ENCODE data around the gene PRR30. TPM values are rescaled to one million over a fixed set of nuclear protein-coding genes. Genes with fewer than 3 reads are reported as not detected.

PRR30 gene
- total RNA-seq, 2 experiments from 2014 or later: not detected

GRCh38 chr2:27184115-27184514 is 44.9 kb upstream of the PRR30 start:
- H3K27ac Mint-ChIP-seq: no peak overlapping the region
- ChIA-PET CTCF (no interaction called here), POLR2A (no interaction called here)
- no peak overlapping the region for H3K27ac ChIP-seq (ENCODE audit: low read depth in 1 of 2, low read length in 2 of 2)
- no peaks in the 10 kb centered on the region for H3K4me1 Mint-ChIP-seq (ENCODE audit: low read depth)
- H3K4me3 Mint-ChIP-seq: no peak overlapping the region
- H3K9me3 Mint-ChIP-seq: no peaks in the 10 kb centered on the region
- TF ChIP-seq, protein P1, sequence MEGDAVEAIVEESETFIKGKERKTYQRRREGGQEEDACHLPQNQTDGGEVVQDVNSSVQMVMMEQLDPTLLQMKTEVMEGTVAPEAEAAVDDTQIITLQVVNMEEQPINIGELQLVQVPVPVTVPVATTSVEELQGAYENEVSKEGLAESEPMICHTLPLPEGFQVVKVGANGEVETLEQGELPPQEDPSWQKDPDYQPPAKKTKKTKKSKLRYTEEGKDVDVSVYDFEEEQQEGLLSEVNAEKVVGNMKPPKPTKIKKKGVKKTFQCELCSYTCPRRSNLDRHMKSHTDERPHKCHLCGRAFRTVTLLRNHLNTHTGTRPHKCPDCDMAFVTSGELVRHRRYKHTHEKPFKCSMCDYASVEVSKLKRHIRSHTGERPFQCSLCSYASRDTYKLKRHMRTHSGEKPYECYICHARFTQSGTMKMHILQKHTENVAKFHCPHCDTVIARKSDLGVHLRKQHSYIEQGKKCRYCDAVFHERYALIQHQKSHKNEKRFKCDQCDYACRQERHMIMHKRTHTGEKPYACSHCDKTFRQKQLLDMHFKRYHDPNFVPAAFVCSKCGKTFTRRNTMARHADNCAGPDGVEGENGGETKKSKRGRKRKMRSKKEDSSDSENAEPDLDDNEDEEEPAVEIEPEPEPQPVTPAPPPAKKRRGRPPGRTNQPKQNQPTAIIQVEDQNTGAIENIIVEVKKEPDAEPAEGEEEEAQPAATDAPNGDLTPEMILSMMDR (IDR thresholded peaks at IDR 0.05): no peak
- DNase-seq (no peak), ATAC-seq (ENCODE audit: poor library complexity) (no peak)
- no peaks in the 10 kb centered on the region for H3K36me3 Mint-ChIP-seq (ENCODE audit: low read depth)
- intact Hi-C loops (cut with DNase I, micrococcal nuclease): loop anchor here in 1 of 2 experiments (5.0 kb wide), 1 partner anchor 82 kb away; no protein-coding TSS in a partner anchor
- no peaks in the 10 kb centered on the region for H3K4me1 ChIP-seq (ENCODE audit: insufficient read depth, low read length)
- peaks cover 10 to 11% of the 10 kb centered on the region in 2 experiments for H3K27me3 ChIP-seq (ENCODE audit: control insufficient read depth in 1 of 2, insufficient read depth in 2 of 2, low read length in 2 of 2)
- no peak overlapping the region for H3K4me3 ChIP-seq (ENCODE audit: low read length)
- no peaks in the 10 kb centered on the region for H3K36me3 ChIP-seq (ENCODE audit: insufficient read depth, low read length)
- peaks cover 39% of the 10 kb centered on the region for H3K27me3 Mint-ChIP-seq
- no peaks in the 10 kb centered on the region for H3K9me3 ChIP-seq (ENCODE audit: control insufficient read depth in 1 of 2, insufficient read depth in 1 of 2, low read length in 2 of 2)

- H3K4me1 ChIP-seq (ENCODE audit: insufficient read depth, low read length): no peaks in the 10 kb centered on the region
- H3K9me3 Mint-ChIP-seq: no peaks in the 10 kb centered on the region
- no peak overlapping the region for H3K27ac Mint-ChIP-seq
- no peak overlapping the region for H3K4me3 ChIP-seq (ENCODE audit: low read length)
- H3K27ac ChIP-seq (ENCODE audit: low read depth in 1 of 2, low read length in 2 of 2): no peak overlapping the region
- no peaks in the 10 kb centered on the region for H3K4me1 Mint-ChIP-seq (ENCODE audit: low read depth)
- DNase-seq (no peak), ATAC-seq (ENCODE audit: poor library complexity) (no peak)
- TF ChIP-seq, protein P1 (IDR thresholded peaks at IDR 0.05): no peak
- no peaks in the 10 kb centered on the region for H3K36me3 Mint-ChIP-seq (ENCODE audit: low read depth)
- H3K27me3 Mint-ChIP-seq: peaks cover 54% of the 10 kb centered on the region
- peaks cover 9 to 13% of the 10 kb centered on the region in 2 experiments for H3K27me3 ChIP-seq (ENCODE audit: control insufficient read depth in 1 of 2, insufficient read depth in 2 of 2, low read length in 2 of 2)
- no peaks in the 10 kb centered on the region for H3K36me3 ChIP-seq (ENCODE audit: insufficient read depth, low read length)
- H3K4me3 Mint-ChIP-seq: no peak overlapping the region
- ChIA-PET CTCF (no interaction called here), POLR2A (no interaction called here)
- no peaks in the 10 kb centered on the region for H3K9me3 ChIP-seq (ENCODE audit: control insufficient read depth in 1 of 2, insufficient read depth in 1 of 2, low read length in 2 of 2)
- intact Hi-C loops (cut with DNase I, micrococcal nuclease): loop anchor here in 1 of 2 experiments (5.0 kb wide), 1 partner anchor 80 kb away; no protein-coding TSS in a partner anchor
Observed at GRCh38 chr2:27182346-27182745, 43.1 kb upstream of the PRR30 start.

DNA sequence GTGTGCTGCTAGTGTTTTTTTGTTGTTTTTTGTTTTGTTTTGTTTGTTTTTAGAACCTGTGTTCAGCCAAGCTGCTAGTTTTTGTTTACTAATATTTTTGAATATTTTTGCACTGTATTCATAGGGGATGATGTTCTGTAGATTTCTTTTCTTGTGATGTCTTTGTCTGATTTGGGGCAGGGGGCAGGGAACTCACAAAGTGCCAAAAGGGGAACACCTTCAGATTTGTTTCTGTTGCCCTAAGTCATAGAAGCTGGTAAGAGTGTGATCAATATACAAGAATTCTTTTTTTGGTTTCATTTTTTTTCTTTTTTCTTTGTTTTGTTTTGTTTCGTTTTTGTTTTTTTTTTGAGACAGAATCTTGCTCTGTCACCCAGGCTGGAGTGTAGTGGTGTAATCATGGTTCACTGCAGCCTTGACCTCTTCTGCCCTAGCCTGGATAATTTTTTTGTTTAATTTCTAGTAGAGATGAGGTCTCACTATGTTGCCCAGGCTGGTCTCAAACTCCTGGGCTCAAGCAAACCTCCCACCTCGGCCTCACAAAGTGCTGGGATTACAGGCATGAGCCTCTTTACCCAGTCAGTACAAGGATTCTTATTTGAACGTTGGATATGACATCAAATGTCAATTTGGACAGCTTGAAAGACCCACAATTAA is 40.3 kb upstream of the PRR30 start:
- ChIA-PET POLR2A (no interaction called here), CTCF (no interaction called here)
- H3K27ac Mint-ChIP-seq: no peak overlapping the region

More for the DNA sequence above, 40.3 kb upstream of the PRR30 start:
- peaks cover 60% of the 10 kb centered on the region for H3K27me3 Mint-ChIP-seq
- H3K36me3 ChIP-seq (ENCODE audit: insufficient read depth, low read length): no peaks in the 10 kb centered on the region
- ATAC-seq (ENCODE audit: poor library complexity) (no peak), DNase-seq (no peak)
- no peaks in the 10 kb centered on the region for H3K9me3 ChIP-seq (ENCODE audit: control insufficient read depth in 1 of 2, insufficient read depth in 1 of 2, low read length in 2 of 2)
- H3K27ac ChIP-seq (ENCODE audit: low read depth in 1 of 2, low read length in 2 of 2): no peak overlapping the region
- intact Hi-C loops (cut with DNase I, micrococcal nuclease): no loop called here
- no peak overlapping the region for H3K4me3 Mint-ChIP-seq
- H3K4me1 Mint-ChIP-seq (ENCODE audit: low read depth): no peaks in the 10 kb centered on the region
- peaks cover 0 to 10% of the 10 kb centered on the region in 2 experiments for H3K27me3 ChIP-seq (ENCODE audit: control insufficient read depth in 1 of 2, insufficient read depth in 2 of 2, low read length in 2 of 2)
- no peak overlapping the region for H3K4me3 ChIP-seq (ENCODE audit: low read length)
- TF ChIP-seq, protein P1 (IDR thresholded peaks at IDR 0.05): no peak
- no peaks in the 10 kb centered on the region for H3K4me1 ChIP-seq (ENCODE audit: insufficient read depth, low read length)
- no peaks in the 10 kb centered on the region for H3K9me3 Mint-ChIP-seq
- no peaks in the 10 kb centered on the region for H3K36me3 Mint-ChIP-seq (ENCODE audit: low read depth)

Measured in CD4-positive, alpha-beta T cell (primary cell).